ENCODE data around the gene NKX6-2. TPM values are rescaled to one million over a fixed set of nuclear protein-coding genes. Genes with fewer than 3 reads are reported as not detected.

NKX6-2 gene
- total RNA-seq, 2 donors from 2014 or later = 2.1 TPM; not detected in 1

- TF ChIP-seq POLR2A (IDR thresholded peaks at IDR 0.05) (no peak), CTCF (IDR thresholded peaks at IDR 0.05) (no peak)
- H3K4me1 ChIP-seq = no peaks in the 10 kb centered on the region
- ATAC-seq = no peak
- H3K27ac ChIP-seq = no peak overlapping the region
- no peaks in the 10 kb centered on the region for H3K36me3 ChIP-seq (replicated peaks in 1 of 2; ENCODE audit: insufficient read depth in 1 of 2, low read depth in 2 of 2)
- DNase-seq = no peak
- no peak overlapping the region for H3K4me3 ChIP-seq
- H3K9me3 ChIP-seq = no peaks in the 10 kb centered on the region
- WGBS, 2 donors = 65 to 75% methylated on average over 16 to 25 of the region's 25 CpGs
- no peaks in the 10 kb centered on the region for H3K27me3 ChIP-seq
- intact Hi-C loops (cut with DNase I) = no loop called here
Measured at GRCh38 chr10:132806561-132807003, 20.6 kb upstream of the NKX6-2 start.

DNA sequence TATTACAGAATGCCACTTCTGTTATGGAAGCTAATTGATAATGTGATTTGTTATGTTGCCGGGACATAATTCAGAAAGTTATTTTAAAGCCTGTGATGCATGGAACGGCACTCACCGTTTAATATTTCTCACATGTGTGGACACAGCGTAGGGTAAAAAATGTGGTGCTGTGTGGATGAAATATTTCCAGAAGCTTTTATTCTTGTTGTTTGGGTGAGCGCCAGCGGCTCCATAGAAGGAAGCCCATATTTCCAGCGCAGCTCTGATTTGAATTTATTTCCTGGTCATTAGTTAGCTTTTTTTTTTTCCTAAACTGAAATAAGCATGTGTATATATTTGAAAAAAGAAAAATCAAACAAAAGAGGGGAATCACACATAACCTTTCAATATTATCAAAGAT is 20.2 kb upstream of the NKX6-2 start:
- no peak for DNase-seq
- intact Hi-C loops (cut with DNase I) = no loop called here
- H3K27me3 ChIP-seq = no peaks in the 10 kb centered on the region
- no peaks in the 10 kb centered on the region for H3K4me1 ChIP-seq
- no peak for TF ChIP-seq POLR2A (IDR thresholded peaks at IDR 0.05)
- H3K9me3 ChIP-seq = no peaks in the 10 kb centered on the region
- no peak overlapping the region for H3K27ac ChIP-seq
- no peak overlapping the region for H3K4me3 ChIP-seq
- 54 to 58% methylated on average over 7 of the region's 7 CpGs for WGBS, 2 donors
- no peaks in the 10 kb centered on the region for H3K36me3 ChIP-seq (replicated peaks in 1 of 2; ENCODE audit: insufficient read depth in 1 of 2, low read depth in 2 of 2)
- no peak for ATAC-seq

DNA sequence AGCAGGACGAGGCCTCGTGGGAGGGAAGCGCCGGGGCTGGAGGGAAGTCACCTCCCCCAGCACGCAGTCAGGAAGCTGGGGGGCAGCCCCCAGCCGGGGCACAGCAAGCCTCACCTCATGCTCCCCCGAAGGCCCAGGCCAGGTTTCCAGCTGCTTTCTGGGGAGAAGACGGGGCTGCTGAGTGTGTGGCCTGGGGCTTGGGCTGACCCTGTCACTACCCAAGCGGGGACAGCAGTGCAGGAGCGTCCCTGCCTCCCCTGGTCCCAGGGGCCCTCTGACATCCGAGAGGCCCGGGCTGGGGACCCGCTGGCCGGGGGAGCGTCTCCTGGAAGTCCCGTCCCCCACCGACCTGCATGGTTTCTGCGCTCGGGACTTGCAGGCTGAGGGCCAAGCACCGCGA is 19.7 kb upstream of the NKX6-2 start:
- Histone ChIP-seq H3K36me3 (replicated peaks in 1 of 2; ENCODE audit: insufficient read depth in 1 of 2, low read depth in 2 of 2) (no peaks in the 10 kb centered on the region), H3K27ac (no peak overlapping the region), H3K4me3 (no peak overlapping the region), H3K27me3 (no peaks in the 10 kb centered on the region), H3K4me1 (no peaks in the 10 kb centered on the region), H3K9me3 (no peaks in the 10 kb centered on the region)
- WGBS, 2 donors = 53 to 60% methylated on average over 12 to 21 of the region's 21 CpGs
- no peak for ATAC-seq
- DNase-seq = no peak
- TF ChIP-seq CTCF (IDR thresholded peaks at IDR 0.05) (no peak), POLR2A (IDR thresholded peaks at IDR 0.05) (no peak)
- intact Hi-C loops (cut with DNase I) = no loop called here

DNA sequence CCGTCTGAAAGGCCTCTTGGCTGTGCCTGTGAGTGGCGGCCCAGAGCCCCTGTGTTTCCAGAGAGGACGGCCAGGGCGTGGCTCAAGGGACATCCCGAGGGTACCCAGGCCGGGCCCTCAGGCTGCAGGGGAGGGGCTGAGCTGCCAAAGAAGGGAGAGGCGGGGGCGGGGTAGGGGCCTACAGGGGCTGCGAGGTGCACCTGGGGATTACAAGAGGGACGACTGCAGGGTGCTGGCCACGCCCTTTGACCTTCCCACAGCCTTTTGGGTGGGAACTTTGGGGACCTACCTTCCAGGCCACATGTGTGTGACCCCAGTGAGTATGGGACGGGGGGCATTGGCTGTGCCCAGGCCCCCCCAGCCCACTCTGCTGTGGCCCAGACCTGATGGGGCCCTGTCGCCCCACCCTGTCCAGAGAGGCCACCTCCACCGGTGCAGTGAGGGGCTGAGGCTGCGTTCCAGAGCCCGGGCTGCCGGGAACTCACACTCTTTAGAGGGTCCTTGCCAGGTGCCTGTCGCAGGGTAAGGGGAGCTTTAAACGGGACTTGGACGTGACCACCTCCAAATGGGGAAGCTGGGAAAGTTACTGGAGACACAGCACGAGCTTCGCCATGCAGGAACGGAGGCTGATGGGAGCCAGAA is 19.0 kb upstream of the NKX6-2 start:
- TF ChIP-seq CTCF (IDR thresholded peaks at IDR 0.05) (no peak), POLR2A (IDR thresholded peaks at IDR 0.05) (no peak)
- WGBS, 2 donors = 54 to 63% methylated on average over 19 to 22 of the region's 23 CpGs
- H3K27me3 ChIP-seq = no peaks in the 10 kb centered on the region
- H3K4me1 ChIP-seq = no peaks in the 10 kb centered on the region
- no peak for ATAC-seq
- no peaks in the 10 kb centered on the region for H3K36me3 ChIP-seq (replicated peaks in 1 of 2; ENCODE audit: insufficient read depth in 1 of 2, low read depth in 2 of 2)
- no peak overlapping the region for H3K4me3 ChIP-seq
- no peak overlapping the region for H3K27ac ChIP-seq
- no peak for DNase-seq
- H3K9me3 ChIP-seq = no peaks in the 10 kb centered on the region
- intact Hi-C loops (cut with DNase I) = no loop called here

- Histone ChIP-seq H3K27me3 (no peaks in the 10 kb centered on the region), H3K27ac (no peak overlapping the region), H3K4me1 (no peaks in the 10 kb centered on the region), H3K36me3 (replicated peaks in 1 of 2; ENCODE audit: insufficient read depth in 1 of 2, low read depth in 2 of 2) (no peaks in the 10 kb centered on the region), H3K4me3 (no peak overlapping the region), H3K9me3 (no peaks in the 10 kb centered on the region)
- 73% methylated on average over 11 of the region's 11 CpGs for WGBS, 2 donors
- no peak for ATAC-seq
- intact Hi-C loops (cut with DNase I) = no loop called here
- DNase-seq = no peak
- no peak for TF ChIP-seq POLR2A (IDR thresholded peaks at IDR 0.05)
Measured at GRCh38 chr10:132804287-132804686, 18.3 kb upstream of the NKX6-2 start.
